GM21390 (cell line): ENCODE measurements around the gene CIB2.
"Not testable (repeated sequence)": the region's sequence is repeated elsewhere in the genome, so short reads cannot be mapped to it uniquely, and the experiment has no call there.

Experiments
- ATAC-seq: cut with Tn5 transposase; IDR thresholded peaks from one replicate; pipeline ENCODE4 v1.9.1; 2021; ENCODE audit not compliant: unreplicated experiment

Gene CIB2

DNA sequence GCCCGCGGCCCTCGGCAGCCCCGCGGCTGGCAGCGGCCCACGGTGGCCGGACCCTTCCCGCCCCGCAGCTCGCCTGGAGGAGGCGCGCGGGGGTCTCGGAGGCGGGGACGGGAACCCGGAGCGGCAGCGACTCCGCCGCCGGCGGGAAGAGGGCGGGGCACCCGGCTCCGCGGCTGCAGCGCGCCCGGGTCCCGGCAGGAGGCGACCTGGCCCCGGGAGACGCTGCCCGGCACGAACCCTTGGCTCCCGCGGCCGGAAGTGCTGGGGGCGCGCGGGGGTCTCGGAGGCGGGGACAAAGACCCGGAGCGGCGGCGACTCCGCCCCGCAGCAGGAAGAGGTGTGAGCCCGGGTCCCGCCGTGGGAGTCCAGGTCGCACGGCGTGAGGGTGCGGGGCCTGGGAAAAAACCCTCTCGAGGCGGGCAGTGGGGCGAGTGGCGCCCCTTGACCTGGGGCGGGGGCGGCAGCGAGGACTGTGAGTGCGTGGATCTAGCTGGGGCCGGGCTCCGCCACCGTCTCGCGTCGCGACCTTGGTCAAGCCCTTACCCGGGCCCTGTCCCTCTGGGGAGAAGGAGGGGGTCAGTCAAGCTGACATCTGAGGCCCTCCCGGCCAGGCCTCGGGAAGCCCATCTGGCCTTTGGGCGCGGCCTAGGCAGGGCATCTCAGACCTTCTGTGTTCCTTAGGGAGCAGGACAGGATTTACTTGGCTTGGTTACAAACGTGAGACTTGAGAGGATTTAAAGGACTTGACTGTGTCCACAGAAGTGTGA is at the start of gene CIB2:
Gene CIB2 (minus strand): TSS at position 151 of the 767 bp plus-strand sequence. CDS start 230 bp downstream, outside the sequence.
- ATAC-seq = peak; percentile 87

DNA sequence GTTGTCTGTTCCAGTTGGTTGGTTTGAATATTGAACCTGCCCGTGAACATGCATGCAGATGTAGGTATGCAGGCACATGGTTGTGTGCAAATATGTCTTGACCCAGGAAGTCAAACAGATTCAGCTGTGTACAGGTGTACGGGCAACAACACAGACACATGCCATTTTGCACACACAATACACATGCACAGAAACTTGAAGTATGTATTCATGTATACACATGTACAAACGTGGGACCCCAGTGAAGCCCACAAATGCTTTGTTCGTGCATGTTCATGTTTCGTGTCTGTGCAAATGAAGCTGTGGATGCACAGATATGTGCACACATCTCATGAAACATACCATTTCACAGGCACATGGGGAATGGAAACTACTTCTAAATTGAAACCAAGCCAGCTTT is 48.7 kb upstream of the CIB2 start:
- ATAC-seq = no peak

DNA sequence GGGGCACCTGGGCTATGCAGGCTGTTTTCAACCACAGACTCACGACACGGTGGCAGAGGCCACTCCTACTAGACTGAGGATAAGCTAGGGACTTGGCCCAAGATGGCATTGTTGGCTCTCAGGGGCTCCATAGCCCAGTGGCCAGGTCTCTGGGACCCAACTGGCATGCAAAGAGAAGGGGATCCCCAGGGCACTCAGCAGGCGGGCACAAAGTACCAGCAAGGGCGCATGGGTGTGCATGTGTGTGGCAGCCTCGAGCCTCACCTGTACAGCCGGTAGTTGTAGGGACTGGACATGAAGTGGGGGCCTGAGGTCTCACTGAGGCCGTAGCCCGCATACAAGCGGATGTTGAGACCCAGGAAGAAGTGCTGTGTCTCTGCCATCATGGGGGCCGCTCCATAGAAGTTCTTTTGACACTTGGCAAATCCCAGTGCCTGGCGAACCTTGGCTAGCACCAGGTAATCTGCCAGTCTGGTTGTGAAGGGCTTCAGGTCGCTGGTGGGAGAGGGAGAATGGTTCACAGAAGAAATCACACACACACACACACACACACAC is 48.1 kb upstream of the CIB2 start:
- ATAC-seq = no peak

DNA sequence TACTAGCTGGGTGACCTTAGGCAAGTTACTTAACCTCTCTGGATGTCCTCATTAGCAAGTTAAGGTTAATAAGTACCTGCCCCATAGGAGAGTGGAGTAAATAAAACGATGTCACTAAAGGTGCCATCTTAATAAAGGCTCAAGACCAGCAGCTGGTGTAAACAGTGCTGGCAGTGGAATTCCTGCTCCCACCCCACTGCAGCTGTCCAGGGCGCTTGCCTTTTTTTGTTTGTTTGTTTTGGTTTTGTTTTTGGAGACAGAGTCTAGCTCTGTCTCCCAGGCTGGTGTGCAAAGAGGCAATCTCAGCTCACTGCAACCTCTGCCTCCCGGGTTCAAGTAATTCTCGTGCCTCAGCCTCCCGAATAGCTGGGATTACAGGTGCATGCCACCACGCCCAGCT is 46.8 kb upstream of the CIB2 start:
- no peak for ATAC-seq

DNA sequence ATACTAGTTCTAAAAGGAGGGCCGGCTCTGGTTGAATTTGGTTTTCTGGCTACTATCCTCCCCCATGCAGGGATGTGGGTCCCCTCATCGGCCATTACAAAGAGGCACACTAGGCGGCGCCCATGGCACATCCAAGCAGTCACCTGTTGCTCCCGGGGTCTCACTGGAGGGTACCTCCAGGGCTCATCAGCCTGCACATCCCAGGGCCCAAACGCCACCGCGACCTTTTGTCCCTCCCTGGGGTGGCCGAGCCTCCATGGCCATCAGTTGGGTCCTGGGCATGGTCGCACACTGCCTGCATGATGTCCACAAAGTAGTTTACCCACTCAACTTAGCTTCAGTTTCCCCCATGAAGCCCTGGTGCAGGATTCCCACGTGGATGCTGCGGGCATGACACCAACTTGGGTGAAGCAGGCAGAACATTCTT is 46.2 kb upstream of the CIB2 start:
- ATAC-seq = no peak

DNA sequence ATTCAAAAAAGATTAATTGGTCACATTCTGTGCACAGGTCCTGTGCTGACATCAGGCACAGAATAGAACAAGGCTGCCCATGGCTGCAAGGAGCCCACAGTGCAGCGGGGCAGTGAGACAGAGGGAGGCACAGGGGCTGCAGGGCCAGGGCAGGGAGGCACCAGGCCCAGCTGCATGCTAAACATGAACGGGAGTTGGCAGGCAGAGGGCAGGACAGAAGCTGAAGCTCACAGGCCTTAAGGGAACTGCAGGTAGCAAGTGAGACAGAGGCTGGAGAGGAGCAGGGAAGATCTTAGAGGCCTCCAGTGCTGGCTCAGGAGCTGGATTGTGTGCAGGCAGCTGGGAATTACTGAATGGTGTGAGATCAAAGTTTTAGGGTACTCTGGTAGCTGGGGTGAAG is 44.1 kb upstream of the CIB2 start:
- no peak for ATAC-seq

DNA sequence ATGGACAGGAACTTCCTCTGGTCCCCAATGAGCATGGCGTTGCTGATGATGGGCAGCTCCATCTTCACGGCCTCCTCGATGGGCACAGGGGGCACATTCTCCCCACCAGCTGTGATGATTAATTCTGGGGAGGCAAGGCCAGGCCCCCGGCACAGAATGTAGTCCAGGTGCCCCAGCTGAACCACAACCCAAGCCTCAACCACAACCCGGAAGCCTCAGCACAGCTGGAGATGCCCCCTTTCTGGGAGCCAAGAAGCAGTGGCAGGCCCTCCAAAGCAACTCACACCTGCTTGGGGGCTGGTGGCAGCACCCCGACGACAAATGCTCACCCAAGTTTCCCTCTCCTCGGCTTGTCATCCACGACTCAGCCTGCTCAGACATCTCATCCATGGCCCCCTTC is 43.2 kb upstream of the CIB2 start:
- no peak for ATAC-seq

DNA sequence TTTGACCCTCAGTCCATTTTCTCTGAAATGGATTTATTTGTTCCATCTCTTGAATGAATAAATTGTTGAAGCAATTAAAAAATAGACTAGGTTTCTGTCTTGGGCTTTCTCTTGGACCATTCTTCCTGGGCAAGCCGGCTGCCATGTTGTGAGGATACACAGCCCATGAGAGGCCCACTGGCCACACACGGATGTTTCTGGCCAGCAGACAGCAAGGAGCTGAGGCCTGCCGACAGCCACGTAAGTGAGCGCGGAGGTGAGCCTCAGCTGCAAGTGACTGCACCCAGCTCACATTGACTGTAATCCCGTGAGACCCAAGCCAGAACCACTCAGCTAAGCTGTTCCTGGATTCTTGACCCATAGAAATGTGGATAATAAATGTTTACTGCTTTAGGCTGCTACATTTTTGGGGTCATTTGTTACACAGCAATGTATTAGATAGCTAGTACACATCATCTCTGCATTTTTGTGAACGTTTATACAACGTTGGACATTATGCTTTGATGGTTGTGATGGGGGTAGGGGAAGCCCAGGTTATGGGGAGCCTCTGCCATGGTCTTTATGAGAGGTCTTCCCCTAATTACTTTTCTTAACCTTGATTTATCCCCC is 40.7 kb upstream of the CIB2 start:
- ATAC-seq = no peak

DNA sequence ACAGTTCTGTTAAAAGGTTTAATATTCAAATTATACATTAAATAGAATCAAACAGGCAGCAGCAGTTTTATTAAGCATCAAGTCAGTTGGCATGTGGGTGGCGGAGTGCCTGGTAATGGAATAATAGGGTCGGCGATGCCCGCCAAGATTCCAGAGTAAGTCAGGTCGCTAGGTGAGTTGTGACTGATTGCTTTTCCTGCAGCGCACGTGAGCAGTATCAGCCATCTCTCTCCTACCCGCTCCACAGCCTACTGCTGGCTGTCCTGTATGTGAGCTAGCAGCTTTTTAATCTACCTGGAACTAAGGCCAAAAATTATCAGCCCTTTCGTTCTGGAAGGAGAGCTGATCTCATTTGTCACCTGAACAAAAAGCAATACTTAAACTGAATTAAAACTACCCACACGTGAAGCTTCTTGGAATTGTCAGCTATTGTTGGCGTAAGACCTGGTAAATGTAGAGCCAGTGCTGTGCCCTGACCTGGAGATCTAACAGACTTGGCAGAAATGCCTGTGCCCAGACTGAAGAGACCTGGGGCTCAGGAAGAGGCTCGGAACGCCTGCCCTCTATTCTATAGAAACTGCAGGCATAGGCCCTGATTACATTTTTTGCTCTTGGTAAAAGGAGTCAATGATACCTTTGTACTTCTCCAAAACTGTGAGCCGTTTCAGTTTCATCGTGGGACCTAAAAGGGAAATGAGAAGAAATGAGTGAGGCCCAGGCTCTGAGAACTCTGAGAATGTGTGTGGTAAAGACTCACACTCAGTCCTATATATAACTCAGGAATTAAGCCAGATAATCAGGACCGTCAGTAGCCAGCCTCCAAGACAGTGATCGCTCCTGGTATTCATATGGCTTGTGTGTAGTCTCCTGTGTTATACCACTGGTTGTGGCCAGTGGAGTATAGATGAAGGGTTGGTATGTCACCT is 39.9 kb upstream of the CIB2 start:
- peak; percentile 77 for ATAC-seq

DNA sequence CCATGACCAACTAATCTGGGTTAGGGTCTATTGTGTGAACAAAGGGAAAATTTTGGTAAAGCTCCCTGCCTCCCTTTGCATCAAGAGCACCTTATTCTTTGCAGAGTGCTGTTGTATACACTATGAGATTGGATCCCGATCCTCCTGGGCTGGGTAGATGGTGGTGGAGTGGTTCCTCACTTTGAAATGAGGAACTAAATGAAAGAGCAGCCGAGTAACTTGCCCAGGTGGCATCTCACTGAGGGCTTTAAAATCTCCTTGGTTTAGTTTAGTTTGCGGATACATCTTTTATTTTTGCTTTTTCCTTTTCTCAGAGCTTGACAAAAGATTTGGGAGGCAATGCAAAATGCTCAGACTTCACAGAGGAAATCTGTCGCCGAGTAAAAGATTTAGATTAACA is 37.4 kb upstream of the CIB2 start:
- ATAC-seq = no peak

DNA sequence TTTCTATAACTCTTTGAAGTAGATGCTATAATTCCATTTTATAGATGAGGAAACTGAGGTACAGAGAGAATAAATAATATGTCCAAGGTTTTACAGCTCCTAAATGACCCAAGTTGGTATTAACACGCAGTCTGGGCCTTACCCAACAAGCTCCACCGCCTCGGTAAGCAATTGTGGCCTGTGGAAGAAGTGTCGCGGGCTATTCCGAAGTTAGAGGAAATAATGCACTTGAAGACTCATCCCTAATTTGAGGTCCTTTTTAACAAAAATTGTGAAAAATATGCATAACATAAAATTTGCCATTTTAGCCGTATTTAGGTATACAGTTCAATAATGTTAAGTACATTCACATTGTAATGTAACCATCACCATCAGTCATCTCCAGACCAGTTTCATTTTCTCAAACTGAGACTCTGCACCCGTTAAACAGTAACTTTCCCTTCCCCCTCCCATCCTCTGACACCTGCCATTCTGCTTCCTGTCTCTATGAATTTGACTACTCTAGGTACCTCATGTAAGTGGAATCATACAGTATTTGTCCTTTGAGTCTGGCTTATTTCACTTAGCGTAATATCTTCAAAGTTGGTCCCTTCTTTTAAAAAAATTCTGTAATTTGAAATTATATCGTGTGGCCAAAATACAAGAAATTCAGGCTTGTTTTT is 36.1 kb upstream of the CIB2 start:
- ATAC-seq = peak; percentile 74

DNA sequence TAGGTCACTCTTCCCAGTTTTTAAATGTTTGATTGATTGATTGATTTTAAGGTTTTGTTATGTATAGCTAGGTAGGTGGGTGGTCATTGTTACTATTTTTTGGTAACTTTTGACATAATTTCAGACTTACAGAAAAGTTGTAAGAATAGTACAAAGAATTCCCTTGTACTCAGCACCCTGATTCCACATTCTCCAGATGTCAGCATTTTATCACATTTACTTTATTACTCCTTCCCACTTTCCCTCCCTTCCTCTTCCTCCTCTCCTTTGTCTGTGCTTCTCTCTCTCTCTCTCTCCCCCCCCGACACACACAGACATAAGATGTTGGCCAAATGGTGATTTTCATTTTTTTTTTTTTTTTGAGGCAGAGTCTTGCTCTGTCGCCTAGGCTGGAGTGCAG is 32.8 kb upstream of the CIB2 start:
- no peak for ATAC-seq

DNA sequence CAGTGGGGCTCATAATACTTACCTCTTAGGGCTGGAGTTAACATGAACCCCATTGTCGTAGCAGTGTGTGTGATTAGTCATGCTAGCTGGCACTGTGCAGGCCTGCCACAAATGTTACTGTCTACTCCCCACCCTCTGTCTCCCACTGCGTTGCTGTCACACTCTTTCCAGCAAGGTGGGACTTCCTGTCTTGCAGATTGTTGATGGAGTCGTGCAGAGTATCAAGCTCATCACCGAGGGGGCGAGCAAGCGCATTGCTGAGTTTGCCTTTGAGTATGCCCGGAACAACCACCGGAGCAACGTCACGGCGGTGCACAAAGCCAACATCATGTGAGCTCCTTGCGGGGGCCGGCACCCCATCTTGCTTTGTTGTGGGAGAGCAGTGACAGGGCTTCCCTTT is 30.8 kb upstream of the CIB2 start:
- no peak for ATAC-seq

DNA sequence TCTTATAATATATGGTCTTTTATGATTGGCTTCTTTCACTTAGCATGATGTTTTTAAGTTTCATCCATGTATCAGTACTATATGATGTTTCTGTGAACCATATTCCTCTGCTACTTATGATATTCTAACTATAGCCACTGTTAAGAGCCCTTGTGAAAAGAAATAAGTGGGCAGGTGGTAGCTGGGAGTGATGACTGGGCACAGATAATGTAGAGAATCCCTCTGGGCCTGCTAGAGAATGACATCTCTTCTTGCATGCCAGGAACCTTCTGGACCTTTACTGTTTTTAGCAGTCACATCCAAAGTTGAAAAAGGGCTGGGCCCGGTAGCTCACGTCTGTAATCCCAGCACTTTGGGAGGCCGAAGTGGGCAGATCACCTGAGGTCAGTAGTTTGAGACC is 28.1 kb upstream of the CIB2 start:
- ATAC-seq = no peak

DNA sequence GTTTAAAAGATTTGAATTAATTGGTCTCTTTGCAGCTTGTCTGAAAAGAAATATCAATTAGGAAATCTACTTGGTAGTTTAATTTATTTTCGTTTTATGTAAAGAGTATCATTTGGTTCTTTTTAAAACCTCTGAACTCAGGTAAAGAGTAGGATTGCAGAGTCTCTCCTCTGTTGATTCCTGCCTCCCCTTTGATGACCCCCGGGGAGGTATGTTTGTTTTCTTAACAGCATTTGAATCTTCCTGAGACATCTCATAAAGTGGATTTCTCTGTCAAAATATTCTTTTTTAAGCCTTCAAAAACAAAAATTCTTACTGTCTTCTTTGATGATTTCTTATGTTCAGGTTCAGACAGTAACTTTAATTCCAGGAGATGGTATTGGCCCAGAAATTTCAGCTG is 26.0 kb upstream of the CIB2 start:
- no peak for ATAC-seq

DNA sequence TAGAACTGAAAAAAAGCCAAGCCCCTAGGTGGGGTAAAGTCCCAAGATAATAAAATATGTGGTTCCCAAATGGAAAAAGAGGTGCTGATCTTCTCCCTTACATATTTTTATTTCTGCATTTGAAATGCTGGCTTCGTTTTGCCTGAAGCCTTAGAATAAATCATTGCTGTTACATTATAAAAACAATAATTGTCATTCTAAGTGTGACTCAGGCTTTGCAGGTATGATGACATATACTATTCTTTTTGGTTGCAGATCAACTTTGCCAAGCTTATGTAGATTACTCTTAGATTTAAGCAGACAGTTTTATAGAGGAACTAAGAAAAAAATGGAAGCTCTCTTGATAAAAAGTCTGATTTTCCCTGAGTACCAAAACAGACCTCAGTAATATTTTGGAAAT is 25.4 kb upstream of the CIB2 start:
- no peak for ATAC-seq

DNA sequence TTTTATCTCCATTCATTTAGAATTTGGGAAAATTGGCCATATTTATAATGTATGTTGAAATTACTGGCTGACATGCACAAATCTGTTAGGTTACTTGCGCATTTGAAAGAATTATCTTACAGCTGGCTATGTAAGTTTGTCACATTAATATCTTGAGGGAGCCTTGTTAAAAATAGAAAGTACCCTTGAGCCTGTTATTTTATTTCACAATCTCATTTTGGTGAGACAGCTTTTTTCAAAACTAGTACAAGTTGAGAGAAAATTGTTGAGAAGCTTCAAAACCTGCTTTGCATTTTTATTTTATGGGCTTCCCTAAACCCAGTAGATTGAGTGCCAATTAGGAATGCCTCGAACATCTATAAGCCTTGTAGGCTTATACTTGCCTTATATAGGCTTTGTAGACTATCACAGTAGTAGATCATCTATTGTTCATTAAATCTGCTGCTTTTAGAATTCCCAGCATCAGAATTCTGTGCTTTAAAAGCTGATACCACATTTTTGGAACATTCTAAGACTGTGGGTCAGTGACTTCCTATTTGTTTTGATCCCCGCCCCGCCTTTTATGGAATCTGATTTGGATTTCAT is 24.2 kb upstream of the CIB2 start:
- ATAC-seq = no peak

DNA sequence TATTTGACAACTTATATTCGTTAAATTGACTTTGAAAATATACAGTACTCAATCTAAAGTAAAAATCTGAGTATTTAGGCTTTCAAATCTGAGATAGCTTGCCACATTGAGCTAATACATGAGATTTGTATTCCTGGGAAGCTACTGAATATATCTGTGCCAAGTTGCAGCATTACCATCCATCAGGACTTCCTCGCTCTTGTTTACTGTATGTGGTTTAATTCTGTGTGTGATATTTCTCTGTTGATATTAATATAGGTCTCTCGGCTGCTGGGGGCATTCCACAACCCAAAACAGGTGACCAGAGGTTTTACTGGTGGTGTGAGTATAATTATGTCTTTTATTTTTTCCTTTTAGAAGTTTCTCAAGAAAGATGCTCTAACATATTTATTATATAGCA is 23.7 kb upstream of the CIB2 start:
- ATAC-seq = no peak

DNA sequence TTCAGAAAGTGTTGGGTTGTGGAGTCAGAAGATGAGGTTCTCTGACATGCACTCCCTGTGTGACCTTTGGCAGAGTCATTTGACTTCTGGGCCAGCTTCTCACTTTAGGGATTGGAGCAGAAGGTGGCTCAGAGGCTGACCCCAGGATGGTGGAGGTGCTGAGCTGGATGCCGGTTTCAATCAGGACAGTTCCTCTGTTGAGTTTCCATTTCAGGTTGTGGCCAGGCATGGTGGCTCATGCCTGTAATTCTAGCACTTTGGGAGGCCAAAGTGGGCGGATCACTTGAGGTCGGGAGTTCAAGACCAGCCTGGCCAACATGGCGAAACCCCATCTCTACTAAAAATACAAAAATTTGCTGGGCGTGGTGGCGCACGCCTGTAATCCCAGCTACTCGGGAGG is 19.8 kb upstream of the CIB2 start:
- not testable (repeated sequence) for ATAC-seq
